ENCODE measurements around the gene SHANK1. TPM values are rescaled to one million over a fixed set of nuclear protein-coding genes. Genes with fewer than 3 reads are reported as not detected.
"Not testable (repeated sequence)": the region's sequence is repeated elsewhere in the genome, so short reads cannot be mapped to it uniquely, and the experiment has no call there.

Gene SHANK1
- 1 to 10 TPM in 1 of 4 donors, under 1 TPM in 1, not detected in 2; 0.42 to 6.6 TPM for total RNA-seq

DNA sequence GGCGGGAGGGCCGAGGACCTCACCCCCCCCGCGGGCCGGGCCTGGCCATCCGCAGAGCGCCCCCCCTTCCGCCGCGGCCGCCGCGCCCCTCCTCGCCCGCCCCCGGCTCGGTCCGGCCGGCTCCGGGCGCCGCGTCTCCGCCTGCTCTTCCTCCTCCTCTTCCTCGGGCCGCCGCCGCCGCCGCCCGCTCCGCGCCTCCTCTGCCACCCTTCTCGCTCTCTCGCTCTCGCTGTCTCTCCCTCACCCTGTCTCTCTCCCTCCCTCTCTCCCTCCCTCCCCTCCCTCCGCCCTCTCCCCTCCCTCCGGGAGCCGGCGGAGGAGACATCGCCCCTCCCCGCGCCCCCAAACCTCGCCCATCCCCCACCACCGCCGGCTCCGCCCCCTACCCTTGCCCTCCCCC, at the start of gene SHANK1:
SHANK1 (minus strand) TSS at position 237 of the 400 bp plus-strand sequence. CDS start 2,883 bp downstream, outside the sequence.
- no peak for TF ChIP-seq POLR2A (IDR thresholded peaks at IDR 0.05)
- peaks cover 62% of the 10 kb centered on the region for H3K27me3 ChIP-seq
- H3K4me1 ChIP-seq, result peaks cover 46% of the 10 kb centered on the region
- H3K4me3 ChIP-seq, result peak within 1 kb of the TSS; percentile 51
- 3% methylated on average over 25 of the region's 47 CpGs for WGBS
- no peaks in the 10 kb centered on the region for H3K36me3 ChIP-seq
- H3K27ac ChIP-seq, result no peak within 1 kb of the TSS
- no peaks in the 10 kb centered on the region for H3K9me3 ChIP-seq
- no peak for DNase-seq (ENCODE audit: low spot score in 2 of 2)

DNA sequence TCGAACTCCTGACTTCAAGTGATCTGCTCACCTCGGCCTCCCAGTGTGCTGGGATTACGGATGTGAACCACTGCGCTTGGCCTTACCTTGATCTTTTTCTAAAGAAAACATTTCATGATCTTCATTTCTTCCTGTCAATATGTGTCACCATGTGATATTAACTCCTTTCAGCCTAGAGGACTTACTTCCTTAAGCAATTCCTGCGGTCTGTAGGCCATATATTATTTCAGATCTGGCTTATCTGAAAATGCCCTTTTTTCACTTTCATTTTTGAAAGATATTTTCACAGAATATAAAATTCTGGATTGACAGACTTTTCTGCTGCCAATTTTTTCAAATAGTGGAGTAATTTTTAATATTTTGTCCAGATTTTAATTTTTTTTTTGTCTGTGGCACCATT, 48.7 kb upstream of the SHANK1 start:
- DNase-seq (ENCODE audit: low spot score in 2 of 2), result no peak
- TF ChIP-seq CTCF (IDR thresholded peaks at IDR 0.05) (no peak), EP300 (IDR thresholded peaks at IDR 0.05) (no peak), POLR2AphosphoS5 (IDR thresholded peaks at IDR 0.05) (no peak), POLR2A (IDR thresholded peaks at IDR 0.05) (no peak)
- no peaks in the 10 kb centered on the region for H3K9me3 ChIP-seq
- no peaks in the 10 kb centered on the region for H3K4me1 ChIP-seq
- 63% methylated on average over 5 of the region's 5 CpGs for WGBS
- H3K27ac ChIP-seq, result no peak overlapping the region
- peaks cover 63% of the 10 kb centered on the region for H3K27me3 ChIP-seq
- H3K36me3 ChIP-seq, result no peaks in the 10 kb centered on the region
- H3K4me3 ChIP-seq, result no peak overlapping the region

- H3K9me3 ChIP-seq; H3K27ac ChIP-seq; H3K4me3 ChIP-seq; H3K4me1 ChIP-seq; H3K36me3 ChIP-seq; DNase-seq (ENCODE audit: low spot score in 2 of 2): not testable (repeated sequence)
- 39% methylated on average over 5 of the region's 5 CpGs for WGBS
- peaks cover 61% of the 10 kb centered on the region for H3K27me3 ChIP-seq
Observed at GRCh38 chr19:50767263-50767662, 47.7 kb upstream of the SHANK1 start.

- peaks cover 57% of the 10 kb centered on the region for H3K27me3 ChIP-seq
- DNase-seq (ENCODE audit: low spot score in 2 of 2); H3K36me3 ChIP-seq; H3K4me1 ChIP-seq; H3K9me3 ChIP-seq; H3K27ac ChIP-seq; H3K4me3 ChIP-seq: not testable (repeated sequence)
- 71% methylated on average over 12 of the region's 12 CpGs for WGBS
Observed at GRCh38 chr19:50766746-50767145, 47.1 kb upstream of the SHANK1 start.

DNA sequence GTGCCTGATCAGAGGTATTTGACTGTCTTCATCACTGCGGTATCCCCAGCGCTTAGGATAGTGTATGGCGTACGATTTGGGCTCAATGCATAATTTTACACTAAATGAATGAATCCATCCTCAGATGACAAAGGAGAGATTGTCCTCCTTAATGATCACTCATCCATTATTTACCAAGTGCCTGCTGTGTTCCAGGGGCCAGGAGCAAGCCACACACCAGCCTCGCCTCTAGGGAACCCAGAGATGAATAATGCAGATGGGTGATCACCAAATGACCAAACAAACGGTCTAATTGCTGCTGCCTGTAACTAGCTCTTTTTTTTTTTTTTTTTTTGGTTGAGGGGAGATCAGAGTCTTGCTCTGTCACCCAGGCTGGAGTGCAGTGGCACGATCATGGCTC, 44.8 kb upstream of the SHANK1 start:
- Histone ChIP-seq H3K27me3 (peaks cover 38% of the 10 kb centered on the region), H3K9me3 (no peaks in the 10 kb centered on the region), H3K27ac (no peak overlapping the region), H3K4me1 (no peaks in the 10 kb centered on the region), H3K36me3 (no peaks in the 10 kb centered on the region), H3K4me3 (no peak overlapping the region)
- DNase-seq (ENCODE audit: low spot score in 2 of 2), result no peak
- no peak for TF ChIP-seq CTCF (IDR thresholded peaks at IDR 0.05)
- no peak for TF ChIP-seq POLR2A (IDR thresholded peaks at IDR 0.05)
- no peak for TF ChIP-seq EP300 (IDR thresholded peaks at IDR 0.05)
- TF ChIP-seq POLR2AphosphoS5 (IDR thresholded peaks at IDR 0.05), result no peak
- 78% methylated on average over 7 of the region's 7 CpGs for WGBS

DNA sequence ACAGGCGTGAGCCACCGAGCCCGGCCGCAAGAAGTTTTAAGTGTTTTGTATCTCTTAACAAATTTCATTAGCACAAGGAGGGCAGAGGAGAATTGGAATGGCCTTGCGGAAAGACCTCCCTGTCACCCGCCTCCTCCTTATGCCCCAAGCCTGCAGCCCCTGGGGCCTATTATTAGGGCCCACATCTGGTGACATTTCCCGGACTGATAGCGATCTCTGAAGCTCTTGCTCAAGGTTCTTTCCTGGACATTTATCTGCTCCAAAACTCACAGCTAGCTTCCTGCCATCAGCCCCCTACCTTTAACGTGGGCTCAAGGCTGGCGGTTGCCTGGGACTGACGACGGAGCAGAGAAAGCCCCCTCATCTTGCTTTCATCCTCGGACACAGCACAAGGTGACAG, 43.9 kb upstream of the SHANK1 start:
- 49% methylated on average over 9 of the region's 13 CpGs for WGBS

DNA sequence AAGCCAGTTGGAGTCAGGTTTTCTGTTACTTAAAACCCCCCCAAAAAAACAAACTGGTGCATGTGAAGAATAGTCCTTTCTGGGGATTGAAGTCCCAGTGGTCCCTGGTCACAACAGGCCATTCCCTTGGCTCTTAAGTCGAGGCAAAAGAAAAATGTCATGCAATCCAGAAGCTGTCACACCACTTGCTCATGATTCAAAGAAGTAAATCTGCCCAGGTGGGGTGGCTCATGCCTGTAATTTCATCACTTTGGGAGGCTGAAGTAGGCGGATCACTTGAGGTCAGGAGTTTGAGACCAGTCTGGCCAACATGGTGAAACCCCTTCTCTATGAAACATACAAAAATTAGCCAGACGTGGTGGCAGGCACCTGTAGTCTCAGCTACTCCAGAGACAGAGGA, 41.9 kb upstream of the SHANK1 start:
- H3K27me3 ChIP-seq, result peaks cover 32% of the 10 kb centered on the region
- not testable (repeated sequence) for H3K27ac ChIP-seq; DNase-seq (ENCODE audit: low spot score in 2 of 2); H3K4me3 ChIP-seq; H3K36me3 ChIP-seq; H3K4me1 ChIP-seq; H3K9me3 ChIP-seq
- 64% methylated on average over 3 of the region's 3 CpGs for WGBS

More for the DNA sequence above, 43.9 kb upstream of the SHANK1 start:
- H3K9me3 ChIP-seq; H3K36me3 ChIP-seq; DNase-seq (ENCODE audit: low spot score in 2 of 2); H3K4me3 ChIP-seq; H3K4me1 ChIP-seq; H3K27ac ChIP-seq: not testable (repeated sequence)
- H3K27me3 ChIP-seq, result peaks cover 30% of the 10 kb centered on the region

GRCh38 chr19:50759886-50760285, 40.3 kb upstream of the SHANK1 start:
- no peak overlapping the region for H3K4me3 ChIP-seq
- H3K36me3 ChIP-seq, result no peaks in the 10 kb centered on the region
- H3K4me1 ChIP-seq, result no peaks in the 10 kb centered on the region
- H3K27ac ChIP-seq, result no peak overlapping the region
- H3K9me3 ChIP-seq, result no peaks in the 10 kb centered on the region
- DNase-seq (ENCODE audit: low spot score in 2 of 2), result no peak
- no peak for TF ChIP-seq EP300 (IDR thresholded peaks at IDR 0.05)
- no peak for TF ChIP-seq CTCF (IDR thresholded peaks at IDR 0.05)
- no peak for TF ChIP-seq POLR2AphosphoS5 (IDR thresholded peaks at IDR 0.05)
- TF ChIP-seq POLR2A (IDR thresholded peaks at IDR 0.05), result no peak
- 76% methylated on average over 4 of the region's 4 CpGs for WGBS
- H3K27me3 ChIP-seq, result peaks cover 33% of the 10 kb centered on the region

DNA sequence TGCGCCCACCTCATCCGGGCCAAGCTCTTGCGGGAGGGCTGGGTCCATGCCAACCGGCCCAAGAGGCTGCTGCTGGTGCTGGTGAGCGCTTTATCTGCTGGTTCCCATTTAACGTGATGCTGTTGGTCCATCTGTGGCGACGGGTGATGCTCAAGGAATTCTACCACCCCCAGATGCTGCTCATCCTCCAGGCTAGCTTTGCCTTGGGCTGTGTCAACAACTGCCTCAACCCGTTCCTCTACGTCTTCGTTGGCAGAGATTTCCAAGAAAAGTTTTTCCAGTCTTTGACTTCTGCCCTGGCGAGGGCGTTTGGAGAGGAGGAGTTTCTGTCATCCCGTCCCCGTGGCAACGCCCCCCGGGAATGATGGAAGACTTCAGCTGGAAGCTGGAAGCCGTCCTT, 39.5 kb upstream of the SHANK1 start:
- not testable (repeated sequence) for H3K4me1 ChIP-seq; DNase-seq (ENCODE audit: low spot score in 2 of 2); H3K36me3 ChIP-seq; H3K4me3 ChIP-seq; H3K27ac ChIP-seq; H3K9me3 ChIP-seq
- WGBS, result 66% methylated on average over 13 of the region's 18 CpGs
- peaks cover 36% of the 10 kb centered on the region for H3K27me3 ChIP-seq

DNA sequence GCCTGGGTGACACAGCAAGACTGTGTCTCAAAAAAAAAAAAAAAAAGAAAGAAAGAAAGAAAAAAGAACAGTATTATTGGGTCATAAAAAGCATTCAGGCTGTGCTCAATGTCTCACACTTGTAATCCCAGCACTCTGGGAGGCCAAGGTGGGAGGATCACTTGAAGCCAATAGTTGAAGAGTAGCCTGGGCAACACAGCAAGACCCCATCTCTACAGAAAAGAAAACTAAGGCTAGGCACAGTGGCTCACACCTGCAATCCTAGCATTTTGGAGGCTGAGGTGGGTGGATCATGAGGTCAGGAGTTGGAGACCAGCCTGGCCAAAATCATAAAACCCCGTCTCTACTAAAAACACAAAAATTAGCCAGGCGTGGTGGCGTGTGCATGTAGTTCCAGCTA, 38.0 kb upstream of the SHANK1 start:
- DNase-seq (ENCODE audit: low spot score in 2 of 2); H3K9me3 ChIP-seq; H3K36me3 ChIP-seq; H3K4me1 ChIP-seq; H3K4me3 ChIP-seq; H3K27ac ChIP-seq: not testable (repeated sequence)
- H3K27me3 ChIP-seq, result peaks cover 26% of the 10 kb centered on the region
- 92% methylated on average over 3 of the region's 3 CpGs for WGBS

GRCh38 chr19:50756244-50756643, 36.6 kb upstream of the SHANK1 start:
- H3K9me3 ChIP-seq; DNase-seq (ENCODE audit: low spot score in 2 of 2); H3K36me3 ChIP-seq; H3K4me3 ChIP-seq; H3K4me1 ChIP-seq; H3K27ac ChIP-seq: not testable (repeated sequence)
- H3K27me3 ChIP-seq, result peaks cover 23% of the 10 kb centered on the region
- 65% methylated on average over 8 of the region's 8 CpGs for WGBS

All from suprapubic skin (tissue), 4 donors.